GM12878 (cell line): ENCODE results near the gene SON. TPM values are rescaled to one million over a fixed set of nuclear protein-coding genes. Genes with fewer than 3 reads are reported as not detected.

Source experiments
- ATAC-seq: fragments of 200-7000 bp; cut with Tn5 transposase; 3 replicates; pipeline ENCODE4 v1.9.1; 2020; ENCODE audit warnings: mild to moderate bottlenecking, moderate library complexity
- BruUV-seq: library from RNA; stranded (reverse); fragments of 400-500 nt; replicated peaks from 2 replicates; lab custom pipeline; 2021; lab: Mats Ljungman, UMichigan
- CTCF ChIA-PET: fragments of 300-600 bp; sonication (Branson Sonifier 250); formaldehyde crosslinking; extraction: SDS; loops from one replicate; lab custom pipeline; 2021; ENCODE audit warnings: inconsistent platforms; lab: Yijun Ruan, JAX
- POLR2A ChIA-PET: fragments of 350-600 bp; formaldehyde crosslinking; extraction: SDS; loops from one replicate; lab custom pipeline; 2021; ENCODE audit warnings: inconsistent platforms; lab: Charles Lee
- RAD21 ChIA-PET: fragments of 300-600 bp; sonication (Branson Sonifier 250); formaldehyde crosslinking; loops from one replicate; lab custom pipeline; 2023; ENCODE audit warnings: antibody characterized with exemption; ENCODE audit not compliant: unreplicated experiment; lab: Charles Lee
- SMC1A ChIA-PET: fragments of 300-600 bp; sonication (Branson Sonifier 250); formaldehyde crosslinking; loops from one replicate; lab custom pipeline; 2023; ENCODE audit not compliant: unreplicated experiment, uncharacterized antibody; lab: Charles Lee
- DNase-seq: peaks from one replicate; pipeline ENCODE4 v3.0.0-alpha.2; 2011; ENCODE audit warnings: low read depth, low spot score
- FAIRE-seq: peaks from 3 replicates; lab custom pipeline; 2011; peaks lifted over from hg19 to GRCh38; lab: Jason Lieb, UNC
- H2AFZ ChIP-seq: 2 replicates; pipeline ENCODE4 v1.6.0; 2011; ENCODE audit warnings: low read depth, low read length, control low read depth; ENCODE audit not compliant: control insufficient read depth
- H3K27ac ChIP-seq: 2 replicates; pipeline ENCODE4 v1.5.1; 2011; ENCODE audit warnings: control low read depth; ENCODE audit not compliant: control insufficient read depth, insufficient read depth
- H3K27me3 ChIP-seq, 2 experiments: replicated peaks in 1 of 2; 2 replicates each; pipeline versions ENCODE4 v1.6.0 to v1.6.1; 2011; ENCODE audit warnings: low read length in 1 of 2; ENCODE audit not compliant: control insufficient read depth in 2 of 2, insufficient read depth in 2 of 2
- H3K36me3 ChIP-seq, 2 experiments: 2 replicates each; pipeline ENCODE4 v1.5.1; 2011; ENCODE audit warnings: low read length in 1 of 2; ENCODE audit not compliant: control insufficient read depth in 2 of 2, insufficient read depth in 2 of 2
- H3K4me1 ChIP-seq: 2 replicates; pipeline ENCODE4 v1.6.1; 2011; ENCODE audit warnings: mild to moderate bottlenecking, low read length, moderate library complexity, mixed read lengths; ENCODE audit not compliant: control insufficient read depth, insufficient read depth
- H3K4me2 ChIP-seq: 2 replicates; pipeline ENCODE4 v1.6.0; 2011; ENCODE audit warnings: control low read depth; ENCODE audit not compliant: control insufficient read depth, insufficient read depth
- H3K4me3 ChIP-seq: fragments of 200-600 bp; sonication (generic); 2 replicates; pipeline ENCODE4 v1.5.1; 2016
- H3K79me2 ChIP-seq: 2 replicates; pipeline ENCODE4 v1.6.0; 2011; ENCODE audit warnings: low read length; ENCODE audit not compliant: control insufficient read depth, insufficient read depth
- H3K9ac ChIP-seq: 2 replicates; pipeline ENCODE4 v1.8.0; 2011; ENCODE audit warnings: low read length, control low read depth, mixed read lengths; ENCODE audit not compliant: control insufficient read depth, insufficient read depth
- H3K9me3 ChIP-seq: replicated peaks from 3 replicates; pipeline ENCODE4 v1.5.1; 2011; ENCODE audit warnings: mild to moderate bottlenecking, low read length; ENCODE audit not compliant: control insufficient read depth, insufficient read depth
- H4K20me1 ChIP-seq: 2 replicates; pipeline ENCODE4 v1.6.0; 2011; ENCODE audit not compliant: control insufficient read depth, insufficient read depth
- CREM ChIP-seq: IDR thresholded peaks from 2 replicates; pipeline ENCODE4 v1.6.1; 2014; ENCODE audit warnings: antibody characterized with exemption, low read depth
- CUX1 ChIP-seq: IDR thresholded peaks from 2 replicates; pipeline ENCODE4 v1.6.1; 2012; ENCODE audit warnings: improper control_type of control experiment, low read depth, low read length; ENCODE audit not compliant: insufficient replicate concordance
- ELK1 ChIP-seq: IDR thresholded peaks from 2 replicates; pipeline ENCODE4 v1.6.1; 2012; ENCODE audit warnings: low read depth, low read length, improper control_type of control experiment
- ETV6 ChIP-seq, 2 experiments: fragments of 450-650 bp in 1 of 2; IDR thresholded peaks in 1 of 2; conservative IDR thresholded peaks in 1 of 2; 2 replicates each; pipeline ENCODE4 v1.6.1; 2014; ENCODE audit warnings: antibody characterized with exemption in 1 of 2, borderline replicate concordance in 1 of 2, low read depth in 1 of 2, mild to moderate bottlenecking in 1 of 2, moderate library complexity in 1 of 2
- EZH2 ChIP-seq: IDR thresholded peaks from 2 replicates; pipeline ENCODE4 v1.6.1; 2012; ENCODE audit warnings: low read depth, mild to moderate bottlenecking, control low read depth, inconsistent platforms, low read length, borderline replicate concordance; ENCODE audit not compliant: control insufficient read depth
- GABPA ChIP-seq: IDR thresholded peaks from 2 replicates; pipeline ENCODE4 v1.6.1; 2014; ENCODE audit warnings: antibody characterized with exemption, low read depth, mild to moderate bottlenecking, inconsistent platforms
- HDGF ChIP-seq: fragments of 450-650 bp; IDR thresholded peaks from 2 replicates; pipeline ENCODE4 v1.6.1; 2016; ENCODE audit warnings: antibody characterized with exemption
- KAT2A ChIP-seq: conservative IDR thresholded peaks from 2 replicates; pipeline ENCODE4 v1.6.1; 2011; ENCODE audit warnings: low read depth, low read length; ENCODE audit not compliant: control insufficient read depth
- MEF2A ChIP-seq: IDR thresholded peaks from 2 replicates; pipeline ENCODE4 v1.6.1; 2011; ENCODE audit warnings: low read depth, mild to moderate bottlenecking, low read length, moderate library complexity; ENCODE audit not compliant: insufficient read depth
- NR2F1 ChIP-seq: fragments of 450-650 bp; conservative IDR thresholded peaks from 2 replicates; pipeline ENCODE4 v1.6.1; 2017; ENCODE audit warnings: mild to moderate bottlenecking
- POLR2A ChIP-seq: IDR thresholded peaks from 2 replicates; pipeline ENCODE4 v1.6.1; 2011; ENCODE audit warnings: low read depth, mild to moderate bottlenecking, low read length
- POLR2AphosphoS2 ChIP-seq: IDR thresholded peaks from 2 replicates; pipeline ENCODE4 v1.6.1; 2011; ENCODE audit warnings: low read depth, mild to moderate bottlenecking, low read length, improper control_type of control experiment, moderate library complexity
- POU2F2 ChIP-seq: IDR thresholded peaks from 3 replicates; pipeline ENCODE4 v1.6.1; 2011; ENCODE audit warnings: low read depth, mild to moderate bottlenecking, low read length, borderline replicate concordance
- RELA ChIP-seq: fragments of 450-650 bp; IDR thresholded peaks from 2 replicates; pipeline ENCODE4 v1.8.0; 2014; ENCODE audit warnings: borderline replicate concordance; ENCODE audit not compliant: partially characterized antibody
- ZNF622 ChIP-seq: fragments of 450-650 bp; IDR thresholded peaks from 2 replicates; pipeline ENCODE4 v1.6.1; 2017; ENCODE audit warnings: mild to moderate bottlenecking, inconsistent platforms
- WGBS: methylation state at CpG from one replicate; pipeline ENCODE4 v1.1.6; 2016; ENCODE audit warnings: low lambda C conversion rate; ENCODE audit not compliant: insufficient replicate concordance, insufficient coverage; ENCODE audit errors: missing lambda C conversion rate; 5-methylcytosine and 5-hydroxymethylcytosine counted together
- in situ Hi-C: fragments of 300-500 bp; cut with MboI; formaldehyde crosslinking; loops from 9 replicates; pipeline ENCODE4 v1.14.3; 2018; ENCODE audit warnings: mixed read lengths
- intact Hi-C: fragments of 100-400 bp; cut with micrococcal nuclease; formaldehyde crosslinking; loops from one replicate; pipeline ENCODE4 v1.14.2; 2022; ENCODE audit not compliant: unreplicated experiment
- polyA plus RNA-seq, 11 experiments: library from polyadenylated mRNA; depleted of rRNA in 4 of 11; unstranded in 6 of 11; stranded (reverse) in 5 of 11; fragments of >200 nt; fragmentation: Nextera tagmentation in 4 of 11; fragmentation: Illumina TruSeq in 1 of 11; extraction: Ambion mirVana in 4 of 11; extraction: Trizol in 1 of 11; gene quantifications; 1 replicate in 1 of 11; 2 replicates in 10 of 11; pipeline versions ENCODE4 v1.2.1 to v1.2.3, GENCODE V29; 2011 to 2016; ENCODE audit warnings: inconsistent platforms in 2 of 11, missing spikeins in 2 of 11, low read depth in 1 of 11
- total RNA-seq, 4 experiments: library from RNA; depleted of rRNA in 3 of 4; stranded (reverse); fragments of >200 nt in 3 of 4; fragmentation: Illumina TruSeq in 1 of 4; extraction: Trizol in 1 of 4; gene quantifications; 2 replicates each; pipeline versions ENCODE4 v1.2.1 to v1.2.3, GENCODE V29; 2013 to 2021

The SON gene
- total and polyA plus RNA-seq, 10 of the 15 experiments (the other 5 are each of a cell fraction or from before 2014, with no cell fraction given): 95.7 to 788 (median 251) TPM

DNA sequence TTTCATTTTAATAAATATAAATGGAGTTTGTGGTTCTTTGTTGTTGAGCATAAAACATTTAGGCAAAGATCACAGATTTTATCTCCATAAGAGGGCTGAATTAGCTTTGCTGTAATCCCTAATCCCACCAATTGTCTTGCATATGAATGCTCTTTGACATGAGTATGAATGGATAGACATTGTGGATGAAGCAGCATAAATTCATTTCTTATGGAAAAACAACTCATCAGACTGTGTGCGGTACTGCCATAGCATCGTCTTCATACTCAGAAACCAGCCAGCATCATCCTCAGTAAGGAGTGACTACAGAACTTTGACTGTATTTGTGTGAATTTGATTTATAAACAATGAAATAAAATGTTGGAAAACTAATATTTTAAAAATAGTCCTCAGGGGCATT is 19.6 kb downstream of the SON start:
- SMC1A ChIA-PET: interaction anchor here (1.1 kb wide), 1 partner anchor 10 kb away, joined by 3 read pairs; no protein-coding TSS in a partner anchor
- CTCF ChIA-PET: interaction anchor here (1.0 kb wide), 1 partner anchor 42 kb away, joined by 3 read pairs; no protein-coding TSS in a partner anchor
- H3K79me2 ChIP-seq: peaks cover 6% of the 10 kb centered on the region
- TF ChIP-seq CREM (no peak), NR2F1 (no peak), POLR2A (no peak), ZNF622 (no peak), HDGF (no peak), CUX1 (no peak), KAT2A (no peak), GABPA (no peak), POLR2AphosphoS2 (no peak), POU2F2 (no peak), ELK1 (no peak), MEF2A (no peak), RELA (no peak), ETV6 (conservative IDR thresholded peaks at IDR 0.05 in 1 of 2, IDR thresholded peaks at IDR 0.05 in 1 of 2; ENCODE audit: borderline replicate concordance in 1 of 2, low read depth in 1 of 2) (no peak), EZH2 (no peak)
- no peaks in the 10 kb centered on the region for H3K27me3 ChIP-seq
- no peaks in the 10 kb centered on the region for H4K20me1 ChIP-seq
- no peaks in the 10 kb centered on the region for H3K9me3 ChIP-seq
- WGBS: 94% methylated on average over 2 of the region's 2 CpGs
- FAIRE-seq (no peak), DNase-seq (no peak), ATAC-seq (no peak)
- BruUV-seq: no TSS peak
- intact Hi-C loops (no loop called here), in situ Hi-C loops (no loop called here)
- peaks cover 11 to 34% of the 10 kb centered on the region in 2 experiments for H3K36me3 ChIP-seq
- POLR2A ChIA-PET: interaction anchor here (0.6 kb wide), 1 partner anchor 8 kb away, joined by 3 read pairs; no protein-coding TSS in a partner anchor
- H3K9ac ChIP-seq: no peak overlapping the region
- H3K4me2 ChIP-seq: no peak overlapping the region
- H3K27ac ChIP-seq: no peak overlapping the region
- no peaks in the 10 kb centered on the region for H3K4me1 ChIP-seq
- no peak overlapping the region for H2AFZ ChIP-seq
- no peak overlapping the region for H3K4me3 ChIP-seq
- RAD21 ChIA-PET: no interaction called here
